H1 (cell line): ENCODE measurements around the gene MAGI1. TPM values are rescaled to one million over a fixed set of nuclear protein-coding genes. Genes with fewer than 3 reads are reported as not detected.

Experiments
- CTCF ChIA-PET: fragments of 300-600 bp; sonication (Branson Sonifier 250); formaldehyde crosslinking; loops from one replicate; lab custom pipeline; 2021; ENCODE audit not compliant: partially characterized antibody; lab: Charles Lee
- POLR2A ChIA-PET: fragments of 300-600 bp; sonication (Branson Sonifier 250); formaldehyde crosslinking; loops from one replicate; lab custom pipeline; 2021; ENCODE audit warnings: inconsistent platforms; ENCODE audit not compliant: partially characterized antibody; lab: Charles Lee
- DNase-seq, 2 experiments: peaks; one replicate each; pipeline versions ENCODE4 v3.0.0 to v3.0.0-alpha.2; 2010 to 2022; ENCODE audit warnings: low spot score in 2 of 2, low read depth in 1 of 2, mixed read lengths in 1 of 2
- FAIRE-seq: peaks from 2 replicates; lab custom pipeline; 2011; peaks lifted over from hg19 to GRCh38; lab: Jason Lieb, UNC
- H2AFZ ChIP-seq: 2 replicates; pipeline ENCODE4 v1.8.1; 2012; ENCODE audit warnings: low read length, inconsistent platforms
- H2AK5ac ChIP-seq: 2 replicates; pipeline ENCODE4 v1.6.1; 2013; ENCODE audit warnings: low read depth, low read length
- H2BK120ac ChIP-seq: replicated peaks from 2 replicates; pipeline ENCODE3; 2013; ENCODE audit warnings: low read depth, low read length, inconsistent platforms
- H2BK12ac ChIP-seq: 2 replicates; pipeline ENCODE4 v1.6.1; 2013; ENCODE audit warnings: low read depth, low read length
- H2BK15ac ChIP-seq: 2 replicates; pipeline ENCODE4 v1.6.1; 2013; ENCODE audit warnings: low read length
- H2BK20ac ChIP-seq: 2 replicates; pipeline ENCODE4 v1.6.1; 2013; ENCODE audit warnings: low read length
- H2BK5ac ChIP-seq: 2 replicates; pipeline ENCODE4 v1.6.1; 2013; ENCODE audit warnings: low read depth, low read length
- H3K14ac ChIP-seq: 2 replicates; pipeline ENCODE4 v1.6.1; 2013; ENCODE audit warnings: inconsistent platforms; ENCODE audit not compliant: insufficient read length
- H3K18ac ChIP-seq: 2 replicates; pipeline ENCODE4 v1.6.1; 2013; ENCODE audit warnings: low read length; ENCODE audit errors: extremely low read depth
- H3K23ac ChIP-seq: 2 replicates; pipeline ENCODE4 v1.6.1; 2013; ENCODE audit warnings: inconsistent platforms; ENCODE audit not compliant: insufficient read length
- H3K23me2 ChIP-seq: 2 replicates; pipeline ENCODE4 v1.6.1; 2013; ENCODE audit warnings: low read depth, low read length
- H3K27ac ChIP-seq: 2 replicates; pipeline ENCODE4 v1.6.1; 2011; ENCODE audit warnings: low read depth, low read length, inconsistent platforms
- H3K27me3 ChIP-seq, 4 experiments: replicated peaks in 1 of 4; 1 replicate in 1 of 4; 2 replicates in 3 of 4; pipeline versions ENCODE4 v1.6.1 to v1.8.1; 2011 to 2013; ENCODE audit warnings: low read length in 3 of 4, mild to moderate bottlenecking in 3 of 4, inconsistent platforms in 2 of 4, mixed read lengths in 2 of 4, moderate library complexity in 1 of 4; ENCODE audit not compliant: control insufficient read depth in 3 of 4, insufficient read depth in 3 of 4; ENCODE audit errors: extremely low read depth in 1 of 4
- H3K36me3 ChIP-seq, 4 experiments: 2 replicates each; pipeline versions ENCODE4 v1.6.1 to v1.8.1; 2011 to 2013; ENCODE audit warnings: mild to moderate bottlenecking in 4 of 4, low read length in 3 of 4, moderate library complexity in 2 of 4, control low read depth in 1 of 4, inconsistent platforms in 1 of 4; ENCODE audit not compliant: insufficient read depth in 4 of 4, control insufficient read depth in 2 of 4
- H3K4ac ChIP-seq: replicated peaks from 2 replicates; pipeline ENCODE3; 2013; ENCODE audit warnings: low read length, low read depth, mixed read lengths, inconsistent platforms; ENCODE audit not compliant: insufficient read length
- H3K4me1 ChIP-seq, 4 experiments: replicated peaks in 1 of 4; 1 replicate in 1 of 4; 2 replicates in 3 of 4; pipeline versions ENCODE4 v1.6.1 to v1.8.1; 2011 to 2013; ENCODE audit warnings: low read length in 3 of 4, inconsistent platforms in 2 of 4, mixed read lengths in 1 of 4; ENCODE audit not compliant: insufficient read depth in 4 of 4, control insufficient read depth in 3 of 4
- H3K4me2 ChIP-seq, 2 experiments: 2 replicates each; pipeline versions ENCODE4 v1.6.1 to v1.8.1; 2011 to 2013; ENCODE audit warnings: low read depth in 2 of 2, low read length in 2 of 2, control low read depth in 1 of 2, inconsistent platforms in 1 of 2, mild to moderate bottlenecking in 1 of 2; ENCODE audit not compliant: insufficient read depth in 1 of 2
- H3K4me3 ChIP-seq, 4 experiments: fragments of 200-600, 300-600 bp in 1 of 4; sonication (generic), shearing (Covaris generic), sonication (Bioruptor Twin) in 1 of 4; 2 replicates each; pipeline versions ENCODE4 v1.5.1 to v1.8.1; 2011 to 2016; ENCODE audit warnings: low read length in 4 of 4, low read depth in 3 of 4, control low read depth in 2 of 4, inconsistent platforms in 2 of 4, mild to moderate bottlenecking in 2 of 4, mixed read lengths in 1 of 4, moderate library complexity in 1 of 4; ENCODE audit not compliant: insufficient read depth in 2 of 4; ENCODE audit errors: extremely low read depth in 1 of 4
- H3K56ac ChIP-seq: replicated peaks from 2 replicates; pipeline ENCODE3; 2013; ENCODE audit warnings: low read depth, mild to moderate bottlenecking, mixed read lengths, low read length, inconsistent platforms; ENCODE audit not compliant: insufficient read length
- H3K79me1 ChIP-seq: 2 replicates; pipeline ENCODE4 v1.6.1; 2013; ENCODE audit warnings: low read depth, low read length, control low read depth
- H3K79me2 ChIP-seq, 2 experiments: 2 replicates each; pipeline versions ENCODE4 v1.6.1 to v1.8.1; 2012 to 2013; ENCODE audit warnings: low read length in 2 of 2, mild to moderate bottlenecking in 2 of 2, inconsistent platforms in 1 of 2; ENCODE audit not compliant: insufficient read depth in 2 of 2, control insufficient read depth in 1 of 2
- H3K9ac ChIP-seq, 4 experiments: replicated peaks in 1 of 4; 1 replicate in 1 of 4; 2 replicates in 3 of 4; pipeline versions ENCODE4 v1.6.1 to v1.8.1; 2011 to 2013; ENCODE audit warnings: low read depth in 3 of 4, low read length in 3 of 4, control low read depth in 2 of 4, mild to moderate bottlenecking in 2 of 4, moderate library complexity in 2 of 4, inconsistent platforms in 1 of 4; ENCODE audit errors: extremely low read depth in 1 of 4
- H3K9me3 ChIP-seq, 2 experiments: 2 replicates each; pipeline versions ENCODE4 v1.6.1 to v1.8.1; 2012 to 2013; ENCODE audit warnings: mild to moderate bottlenecking in 2 of 2, moderate library complexity in 2 of 2, control low read depth in 1 of 2, inconsistent platforms in 1 of 2, low read depth in 1 of 2, low read length in 1 of 2, mixed read lengths in 1 of 2; ENCODE audit not compliant: insufficient read depth in 2 of 2
- H4K20me1 ChIP-seq, 2 experiments: replicated peaks in 1 of 2; 2 replicates each; pipeline versions ENCODE3 to v1.8.1; 2011 to 2013; ENCODE audit warnings: inconsistent platforms in 2 of 2, low read length in 2 of 2, mild to moderate bottlenecking in 1 of 2; ENCODE audit not compliant: insufficient read depth in 2 of 2, control insufficient read depth in 1 of 2
- H4K5ac ChIP-seq: 2 replicates; pipeline ENCODE4 v1.6.1; 2013; ENCODE audit warnings: low read length, low read depth, mixed read lengths, inconsistent platforms; ENCODE audit not compliant: insufficient read length
- H4K8ac ChIP-seq: 2 replicates; pipeline ENCODE4 v1.8.0; 2013; ENCODE audit warnings: mild to moderate bottlenecking, moderate library complexity, low read length, inconsistent platforms; ENCODE audit not compliant: insufficient read depth; ENCODE audit errors: extremely low read depth
- H4K91ac ChIP-seq: replicated peaks from 2 replicates; pipeline ENCODE3; 2013; ENCODE audit warnings: low read length, mixed read lengths, inconsistent platforms; ENCODE audit not compliant: insufficient read length
- BACH1 ChIP-seq: IDR thresholded peaks from 2 replicates; pipeline ENCODE4 v1.6.1; 2012; ENCODE audit warnings: low read length, improper control_type of control experiment
- CTBP2 ChIP-seq: IDR thresholded peaks from 2 replicates; pipeline ENCODE4 v1.7.0; 2011; ENCODE audit warnings: borderline replicate concordance, mild to moderate bottlenecking, moderate library complexity, mixed read lengths, low read length; ENCODE audit not compliant: insufficient read depth, insufficient read length
- CTCF ChIP-seq, 3 experiments: IDR thresholded peaks; 1 replicate in 2 of 3; 2 replicates in 1 of 3; pipeline versions ENCODE4 v1.5.1 to v1.6.1; 2011; ENCODE audit warnings: low read length in 3 of 3, mild to moderate bottlenecking in 3 of 3, inconsistent platforms in 2 of 3, low read depth in 1 of 3, moderate library complexity in 1 of 3; ENCODE audit not compliant: insufficient read depth in 1 of 3; ENCODE audit errors: control extremely low read depth in 1 of 3
- HDAC6 ChIP-seq: IDR thresholded peaks from one replicate; pipeline ENCODE4 v1.7.1; 2012; ENCODE audit warnings: low read depth, mild to moderate bottlenecking, inconsistent platforms, low read length, moderate library complexity
- JUND ChIP-seq: IDR thresholded peaks from 2 replicates; pipeline ENCODE4 v1.6.1; 2011; ENCODE audit warnings: mild to moderate bottlenecking, improper control_type of control experiment, low read length
- POLR2A ChIP-seq, 2 experiments: IDR thresholded peaks; 1 replicate in 1 of 2; 2 replicates in 1 of 2; pipeline ENCODE4 v1.6.1; 2011; ENCODE audit warnings: low read depth in 2 of 2, low read length in 2 of 2, mild to moderate bottlenecking in 2 of 2; ENCODE audit errors: control extremely low read depth in 1 of 2
- RAD21 ChIP-seq, 2 experiments: IDR thresholded peaks in 1 of 2; conservative IDR thresholded peaks in 1 of 2; 2 replicates each; pipeline ENCODE4 v1.6.1; 2011; ENCODE audit warnings: low read depth in 2 of 2, low read length in 2 of 2, improper control_type of control experiment in 1 of 2, inconsistent platforms in 1 of 2, mild to moderate bottlenecking in 1 of 2, moderate library complexity in 1 of 2
- RNF2 ChIP-seq: fragments of 200-900, 300-1000 bp; sonication (generic); IDR thresholded peaks from 2 replicates; pipeline ENCODE4 v1.7.1; 2016; ENCODE audit warnings: borderline replicate concordance, low read depth, mild to moderate bottlenecking, antibody characterized with exemption, low read length; ENCODE audit not compliant: poor library complexity, severe bottlenecking; ENCODE audit errors: missing control alignments
- SIN3A ChIP-seq, 2 experiments: IDR thresholded peaks in 1 of 2; conservative IDR thresholded peaks in 1 of 2; 2 replicates each; pipeline ENCODE4 v1.6.1; 2011 to 2012; ENCODE audit warnings: low read length in 2 of 2, improper control_type of control experiment in 1 of 2, low read depth in 1 of 2, mild to moderate bottlenecking in 1 of 2
- TAF1 ChIP-seq: IDR thresholded peaks from 2 replicates; pipeline ENCODE4 v1.6.1; 2011; ENCODE audit warnings: mild to moderate bottlenecking, low read depth, low read length
- WGBS, 2 experiments: shearing (Covaris generic) in 1 of 2; methylation state at CpG; one replicate each; pipeline versions ENCODE4 v1.1.6 to v1.1.7; 2013 to 2015; ENCODE audit warnings: low lambda C conversion rate in 2 of 2, mixed read lengths in 2 of 2, inconsistent platforms in 1 of 2, low coverage in 1 of 2, missing lambda C conversion rate in 1 of 2; ENCODE audit not compliant: insufficient replicate concordance in 2 of 2, insufficient coverage in 1 of 2, insufficient read length in 1 of 2; ENCODE audit errors: extremely low coverage in 1 of 2, missing lambda C conversion rate in 1 of 2; 5-methylcytosine and 5-hydroxymethylcytosine counted together
- polyA plus RNA-seq, 7 experiments: library from polyadenylated mRNA; depleted of rRNA in 3 of 7; stranded (reverse) in 5 of 7; unstranded in 2 of 7; fragments of >200 nt in 5 of 7; fragments of 200-250 nt in 2 of 7; gene quantifications; 1 replicate in 5 of 7; 2 replicates in 1 of 7; 4 replicates in 1 of 7; pipeline versions ENCODE4 v1.2.1 to v1.2.3, GENCODE V29; 2011 to 2013; ENCODE audit warnings: missing spikeins in 2 of 7, mixed read lengths in 2 of 7
- total RNA-seq: library from RNA; stranded (reverse); fragmentation: NEBNext Ultra II Directional; extraction: Animal tissue kit (Norgen Biotek cat#: 25700); gene quantifications from 2 replicates; pipeline ENCODE4 v1.2.1, GENCODE V29; 2021

MAGI1 gene
- total and polyA plus RNA-seq, 2 of the 8 experiments (the other 6 are each of a cell fraction or from before 2014, with no cell fraction given): 19.8 to 78.0 TPM

DNA sequence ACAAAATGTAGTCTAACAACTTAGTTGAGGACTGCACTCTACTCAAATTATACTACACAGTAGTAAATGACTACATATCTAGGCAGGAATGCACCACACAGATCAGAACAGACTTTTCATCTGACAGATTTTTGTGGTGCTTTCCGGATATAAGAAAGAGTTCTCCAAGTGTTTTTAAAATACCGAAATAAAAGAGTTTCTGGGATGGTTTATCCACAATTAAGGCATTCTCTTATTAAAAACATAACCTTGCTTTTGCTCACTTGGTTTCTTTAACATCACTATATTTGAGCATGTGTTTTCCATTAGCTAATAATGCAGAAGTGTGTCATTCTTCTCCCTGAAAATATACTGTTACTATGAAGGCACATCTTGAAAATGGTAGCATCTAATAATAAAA lies 132.9 kb downstream of the MAGI1 start:
- peaks cover 1 to 2% of the 10 kb centered on the region in 2 experiments for H4K20me1 ChIP-seq
- POLR2A ChIA-PET: interaction anchor here (1.2 kb wide), 1 partner anchor 132 kb away, joined by 7 read pairs; no protein-coding TSS in a partner anchor
- H2BK120ac ChIP-seq: no peak overlapping the region
- no peak for DNase-seq
- no peak overlapping the region for H3K9ac ChIP-seq
- no peak overlapping the region for H3K4me3 ChIP-seq
- no peak overlapping the region for H3K4me2 ChIP-seq
- H3K23me2 ChIP-seq: 0 out of 2 replicates have a peak, but pooled peaks cover 2% of the 10 kb centered on the region
- H3K9me3 ChIP-seq: no peaks in the 10 kb centered on the region
- no peak overlapping the region for H2BK12ac ChIP-seq
- no peak overlapping the region for H2BK5ac ChIP-seq
- 94% methylated on average over 2 of the region's 2 CpGs; no CpG with 5 or more reads in 1 of the 2 experiments for WGBS, 2 experiments
- H3K4ac ChIP-seq: no peak overlapping the region
- TF ChIP-seq TAF1 (no peak), RNF2 (no peak), JUND (no peak), HDAC6 (no peak), CTBP2 (no peak), BACH1 (no peak), RAD21 (IDR thresholded peaks at IDR 0.05 in 1 of 2, conservative IDR thresholded peaks at IDR 0.05 in 1 of 2; ENCODE audit: low read depth in 2 of 2, low read length in 2 of 2) (no peak), POLR2A (IDR thresholded peaks at IDR 0.05; ENCODE audit: control extremely low read depth in 1 of 2, low read depth in 2 of 2, low read length in 2 of 2) (no peak), CTCF (IDR thresholded peaks at IDR 0.05; ENCODE audit: control extremely low read depth in 1 of 3, insufficient read depth in 1 of 3, low read depth in 1 of 3, low read length in 3 of 3) (no peak), SIN3A (conservative IDR thresholded peaks at IDR 0.05 in 1 of 2, IDR thresholded peaks at IDR 0.05 in 1 of 2; ENCODE audit: low read depth in 1 of 2, low read length in 2 of 2) (no peak)
- no peak overlapping the region for H3K27ac ChIP-seq
- H4K5ac ChIP-seq: no peak overlapping the region
- H3K18ac ChIP-seq: no peak overlapping the region
- no peak overlapping the region for H2BK15ac ChIP-seq
- CTCF ChIA-PET: interaction anchor here (1.0 to 2.7 kb wide), 3 partner anchors 9 to 109 kb away, joined by 3 to 9 read pairs (median 5); no protein-coding TSS in a partner anchor
- H3K4me1 ChIP-seq: peaks cover 0 to 14% (median 11%) of the 10 kb centered on the region in 4 experiments; a peak in 6 of 7 replicates
- no peak overlapping the region for H3K14ac ChIP-seq
- no peak overlapping the region for H3K56ac ChIP-seq
- H3K79me2 ChIP-seq: peaks cover 0 to 60% of the 10 kb centered on the region in 2 experiments; a peak in 3 of 4 replicates
- H3K79me1 ChIP-seq: peaks cover 7% of the 10 kb centered on the region
- FAIRE-seq: no peak
- no peak overlapping the region for H4K91ac ChIP-seq
- no peak overlapping the region for H2AFZ ChIP-seq
- H3K23ac ChIP-seq: no peak overlapping the region
- H3K36me3 ChIP-seq: no peaks in the 10 kb centered on the region
- no peak overlapping the region for H2BK20ac ChIP-seq
- no peak overlapping the region for H2AK5ac ChIP-seq
- no peak overlapping the region for H4K8ac ChIP-seq
- H3K27me3 ChIP-seq: no peaks in the 10 kb centered on the region
